GM12874 (cell line): ENCODE results near the gene FREM1.

Experiments
- CTCF ChIP-seq: IDR thresholded peaks from 2 replicates; pipeline ENCODE4 v1.5.1; 2011; ENCODE audit warnings: low read depth, mild to moderate bottlenecking, control low read depth, low read length, moderate library complexity; ENCODE audit not compliant: insufficient read depth

The FREM1 gene

GRCh38 chr9:14924230-14925219, 14.3 kb upstream of the FREM1 start:
- no peak for TF ChIP-seq CTCF

- TF ChIP-seq CTCF, result no peak
Observed at GRCh38 chr9:14923701-14924100, 13.5 kb upstream of the FREM1 start.

GRCh38 chr9:14913366-14913765, 3.1 kb upstream of the FREM1 start:
- no peak for TF ChIP-seq CTCF

GRCh38 chr9:14912859-14913258, 2.6 kb upstream of the FREM1 start:
- no peak for TF ChIP-seq CTCF

GRCh38 chr9:14911046-14911445, 818 bp upstream of the FREM1 start:
- TF ChIP-seq CTCF, result no peak

GRCh38 chr9:14909601-14909960, 647 bp downstream of the FREM1 start:
- no peak for TF ChIP-seq CTCF

GRCh38 chr9:14909181-14909580, 1.0 kb downstream of the FREM1 start:
- TF ChIP-seq CTCF, result no peak
